Ammon's horn (tissue), 1 donor: Measurements from ENCODE around the gene SLC26A2.
A peak's percentile ranks its signal among the peaks of the same experiment; 100 is the strongest.

ENCODE experiments used
- DNase-seq: peaks from one replicate; pipeline ENCODE4 v3.0.0-alpha.2; 2016; ENCODE audit warnings: low spot score

Gene SLC26A2

GRCh38 chr5:149960272-149961185, at the start of gene SLC26A2:
Gene SLC26A2, plus strand, starts transcription at chr5:149960758. Its CDS starts 16,895 bp downstream, at chr5:149977653.
- peak; percentile 99 for DNase-seq

- DNase-seq, result no peak
These were observed 49.5 kb upstream of the SLC26A2 start for GRCh38 chr5:149911031-149911430.

- no peak for DNase-seq
These were observed 48.2 kb upstream of the SLC26A2 start for GRCh38 chr5:149912226-149912871.

- DNase-seq, result no peak
These were observed 46.8 kb upstream of the SLC26A2 start for GRCh38 chr5:149913436-149914419.

- no peak for DNase-seq
These were observed 44.9 kb upstream of the SLC26A2 start for GRCh38 chr5:149915392-149916260.

GRCh38 chr5:149916334-149917072, 44.1 kb upstream of the SLC26A2 start:
- DNase-seq, result no peak

- DNase-seq, result no peak
These were observed 43.4 kb upstream of the SLC26A2 start for GRCh38 chr5:149917073-149917676.

GRCh38 chr5:149921597-149921996, 39.0 kb upstream of the SLC26A2 start:
- no peak for DNase-seq

- DNase-seq, result no peak
These were observed 37.6 kb upstream of the SLC26A2 start for GRCh38 chr5:149922950-149923349.

GRCh38 chr5:149924486-149924885, 36.1 kb upstream of the SLC26A2 start:
- DNase-seq, result no peak

- no peak for DNase-seq
These were observed 30.4 kb upstream of the SLC26A2 start for GRCh38 chr5:149930043-149930748.

GRCh38 chr5:149930749-149931574, 29.6 kb upstream of the SLC26A2 start:
- DNase-seq, result no peak

- DNase-seq, result no peak
These were observed 28.5 kb upstream of the SLC26A2 start for GRCh38 chr5:149931992-149932436.

GRCh38 chr5:149932445-149933350, 27.9 kb upstream of the SLC26A2 start:
- DNase-seq, result no peak

- DNase-seq, result no peak
These were observed 25.1 kb upstream of the SLC26A2 start for GRCh38 chr5:149935431-149935901.

- DNase-seq, result no peak
These were observed 24.4 kb upstream of the SLC26A2 start for GRCh38 chr5:149936044-149936699.
